Measurements from ENCODE around the gene ZNF311. TPM values are rescaled to one million over a fixed set of nuclear protein-coding genes. Genes with fewer than 3 reads are reported as not detected.
A peak's percentile ranks its signal among the peaks of the same experiment; 100 is the strongest.
"Not testable (repeated sequence)": the region's sequence is repeated elsewhere in the genome, so short reads cannot be mapped to it uniquely, and the experiment has no call there.

Gene ZNF311
- polyA plus RNA-seq, 6 donors from 2014 or later, result not detected

GRCh38 chr6:28980137-28980851, 24.8 kb downstream of the ZNF311 start:
- Mint-ChIP-seq H3K4me3 (peak overlapping the region in 7 of 8 donors; percentile 1 to 94 (median 77)), H3K36me3 (peaks cover 5 to 6% of the 10 kb centered on the region in 2 donors), H3K9me3 (peaks cover 0 to 10% (median 6%) of the 10 kb centered on the region in 7 donors), H3K4me1 (peaks cover 48 to 54% (median 50%) of the 10 kb centered on the region in 3 donors), H3K27me3 (peaks cover 18 to 38% (median 34%) of the 10 kb centered on the region in 3 donors), H3K27ac (peak overlapping the region in 4 of 6 donors; percentile 29 to 100 (median 36))
- no peak for DNase-seq
- ATAC-seq (ENCODE audit: low read depth in 2 of 2), result no peak

GRCh38 chr6:28979679-28980078, 25.4 kb downstream of the ZNF311 start:
- ATAC-seq (ENCODE audit: low read depth in 2 of 2), result no peak
- DNase-seq, result no peak
- peaks cover 12 to 32% (median 30%) of the 10 kb centered on the region in 3 donors for H3K27me3 Mint-ChIP-seq
- H3K4me3 Mint-ChIP-seq, result peak overlapping the region in 4 of 8 donors; percentile 8 to 90 (median 30)
- peak overlapping the region in 2 of 6 donors; percentile 2 to 34 for H3K27ac Mint-ChIP-seq
- peaks cover 5 to 6% of the 10 kb centered on the region in 2 donors for H3K36me3 Mint-ChIP-seq
- H3K9me3 Mint-ChIP-seq, result peaks cover 0 to 7% (median 4%) of the 10 kb centered on the region in 7 donors
- peaks cover 42 to 48% (median 45%) of the 10 kb centered on the region in 3 donors for H3K4me1 Mint-ChIP-seq

- Mint-ChIP-seq H3K9me3 (peaks cover 0 to 6% (median 3%) of the 10 kb centered on the region in 7 donors), H3K27me3 (peaks cover 9 to 35% (median 35%) of the 10 kb centered on the region in 3 donors), H3K4me1 (peaks cover 40 to 44% (median 44%) of the 10 kb centered on the region in 3 donors), H3K27ac (peak overlapping the region in 1 of 6 donors; percentile 13), H3K36me3 (peaks cover 5 to 6% of the 10 kb centered on the region in 2 donors), H3K4me3 (peak overlapping the region in 2 of 8 donors; percentile 51 to 90)
- DNase-seq (no peak), ATAC-seq (ENCODE audit: low read depth in 2 of 2) (no peak)
Observed at GRCh38 chr6:28978959-28979561, 26.1 kb downstream of the ZNF311 start.

GRCh38 chr6:28978133-28978491, 27.0 kb downstream of the ZNF311 start:
- Mint-ChIP-seq H3K4me1 (peaks cover 38 to 40% (median 40%) of the 10 kb centered on the region in 3 donors), H3K9me3 (peaks cover 0 to 7% (median 3%) of the 10 kb centered on the region in 7 donors), H3K27me3 (peaks cover 17 to 44% (median 33%) of the 10 kb centered on the region in 3 donors), H3K4me3 (peak overlapping the region; percentile 74 to 90 (median 86)), H3K36me3 (peaks cover 9 to 13% of the 10 kb centered on the region in 2 donors), H3K27ac (peak overlapping the region in 1 of 6 donors; percentile 92)
- ATAC-seq (ENCODE audit: low read depth in 2 of 2) (no peak), DNase-seq (no peak)

- peak in 1 of 2 donors; percentile 20 for ATAC-seq (ENCODE audit: low read depth in 2 of 2)
- H3K27me3 Mint-ChIP-seq, result peaks cover 18 to 45% (median 33%) of the 10 kb centered on the region in 3 donors
- H3K4me1 Mint-ChIP-seq, result peaks cover 34 to 40% (median 38%) of the 10 kb centered on the region in 3 donors
- peak overlapping the region in 1 of 6 donors; percentile 92 for H3K27ac Mint-ChIP-seq
- peaks cover 9 to 13% of the 10 kb centered on the region in 2 donors for H3K36me3 Mint-ChIP-seq
- DNase-seq, result peak; percentile 23
- H3K9me3 Mint-ChIP-seq, result peaks cover 0 to 7% (median 3%) of the 10 kb centered on the region in 7 donors
- peak overlapping the region; percentile 74 to 90 (median 86) for H3K4me3 Mint-ChIP-seq
Observed at GRCh38 chr6:28977341-28978132, 27.6 kb downstream of the ZNF311 start.

GRCh38 chr6:28976677-28977076, 28.4 kb downstream of the ZNF311 start:
- peaks cover 0 to 3% (median under 1%) of the 10 kb centered on the region in 7 donors for H3K9me3 Mint-ChIP-seq
- peak overlapping the region in 7 of 8 donors; percentile 10 to 90 (median 86) for H3K4me3 Mint-ChIP-seq
- H3K4me1 Mint-ChIP-seq, result peaks cover 28 to 35% (median 33%) of the 10 kb centered on the region in 3 donors
- peaks cover 4 to 13% of the 10 kb centered on the region in 2 donors for H3K36me3 Mint-ChIP-seq
- no peak for DNase-seq
- no peak for ATAC-seq (ENCODE audit: low read depth in 2 of 2)
- H3K27ac Mint-ChIP-seq, result peak overlapping the region in 1 of 6 donors; percentile 36
- peaks cover 18 to 45% (median 28%) of the 10 kb centered on the region in 3 donors for H3K27me3 Mint-ChIP-seq

- Mint-ChIP-seq H3K27ac (no peak overlapping the region), H3K36me3 (peaks cover 4 to 13% of the 10 kb centered on the region in 2 donors), H3K4me3 (no peak overlapping the region), H3K27me3 (peaks cover 18 to 44% (median 32%) of the 10 kb centered on the region in 3 donors), H3K9me3 (peaks cover 0 to 5% (median 1%) of the 10 kb centered on the region in 7 donors), H3K4me1 (peaks cover 18% of the 10 kb centered on the region in 3 donors)
- DNase-seq (no peak), ATAC-seq (ENCODE audit: low read depth in 2 of 2) (no peak)
Observed at GRCh38 chr6:28974505-28974904, 30.6 kb downstream of the ZNF311 start.

GRCh38 chr6:28970056-28970455, 35.1 kb downstream of the ZNF311 start:
- Mint-ChIP-seq H3K9me3 (peaks cover 4 to 45% (median 25%) of the 10 kb centered on the region in 7 donors), H3K27me3 (peaks cover 22 to 42% (median 23%) of the 10 kb centered on the region in 3 donors), H3K36me3 (peaks cover 4 to 17% of the 10 kb centered on the region in 2 donors)
- not testable (repeated sequence) for H3K27ac Mint-ChIP-seq; ATAC-seq (ENCODE audit: low read depth in 2 of 2); H3K4me3 Mint-ChIP-seq; DNase-seq; H3K4me1 Mint-ChIP-seq

- DNase-seq, result no peak
- Mint-ChIP-seq H3K27ac (no peak overlapping the region), H3K4me3 (no peak overlapping the region), H3K4me1 (no peaks in the 10 kb centered on the region), H3K27me3 (peaks cover 18 to 47% (median 29%) of the 10 kb centered on the region in 3 donors), H3K36me3 (peaks cover 4 to 17% of the 10 kb centered on the region in 2 donors), H3K9me3 (peaks cover 4 to 45% (median 25%) of the 10 kb centered on the region in 7 donors)
- ATAC-seq (ENCODE audit: low read depth in 2 of 2), result no peak
Observed at GRCh38 chr6:28969129-28969528, 36.0 kb downstream of the ZNF311 start.

GRCh38 chr6:28968476-28968875, 36.6 kb downstream of the ZNF311 start:
- Mint-ChIP-seq H3K4me1 (no peaks in the 10 kb centered on the region), H3K9me3 (peaks cover 4 to 45% (median 25%) of the 10 kb centered on the region in 7 donors), H3K27me3 (peaks cover 14 to 45% (median 30%) of the 10 kb centered on the region in 3 donors), H3K4me3 (no peak overlapping the region), H3K36me3 (peaks cover 2 to 13% of the 10 kb centered on the region in 2 donors), H3K27ac (no peak overlapping the region)
- DNase-seq (no peak), ATAC-seq (ENCODE audit: low read depth in 2 of 2) (no peak)

GRCh38 chr6:28965706-28966105, 39.4 kb downstream of the ZNF311 start:
- H3K27me3 Mint-ChIP-seq, result peaks cover 29 to 62% (median 44%) of the 10 kb centered on the region in 3 donors
- no peak overlapping the region for H3K4me3 Mint-ChIP-seq
- no peak for DNase-seq
- ATAC-seq (ENCODE audit: low read depth in 2 of 2), result no peak
- H3K9me3 Mint-ChIP-seq, result peaks cover 4 to 45% (median 25%) of the 10 kb centered on the region in 7 donors
- peak overlapping the region in 1 of 6 donors; percentile 36 for H3K27ac Mint-ChIP-seq
- H3K36me3 Mint-ChIP-seq, result peaks cover 0 to 10% of the 10 kb centered on the region in 2 donors
- no peaks in the 10 kb centered on the region for H3K4me1 Mint-ChIP-seq

GRCh38 chr6:28960846-28961500, 44.1 kb downstream of the ZNF311 start:
- DNase-seq, result no peak
- Mint-ChIP-seq H3K27me3 (peaks cover 41 to 81% (median 67%) of the 10 kb centered on the region in 3 donors), H3K36me3 (peaks cover 0 to 5% of the 10 kb centered on the region in 2 donors), H3K27ac (peak overlapping the region in 2 of 6 donors; percentile 80 to 89), H3K4me3 (peak overlapping the region in 1 of 8 donors; percentile 48), H3K9me3 (peaks cover 0 to 11% (median 4%) of the 10 kb centered on the region in 7 donors), H3K4me1 (no peaks in the 10 kb centered on the region)
- ATAC-seq (ENCODE audit: low read depth in 2 of 2), result no peak

Measured in naive B cell (primary cell).